CD4-positive, alpha-beta T cell treated with Interleukin-6 for 4 hours (primary cell): Measurements from ENCODE around the gene ZCCHC3.
"Not testable (repeated sequence)": the region's sequence is repeated elsewhere in the genome, so short reads cannot be mapped to it uniquely, and the experiment has no call there.

Experiments used
- DNase-seq: peaks from one replicate; pipeline ENCODE4 v3.0.0-alpha.2; 2020; ENCODE audit warnings: mixed read lengths

Gene ZCCHC3

GRCh38 chr20:297098-297924 lies at the start of gene ZCCHC3:
Gene ZCCHC3 (plus strand): TSS chr20:297570. CDS start chr20:297587, 17 bp downstream.
- peak; percentile 89 for DNase-seq

- DNase-seq, result no peak
Measured at GRCh38 chr20:251354-251753, 46.0 kb upstream of the ZCCHC3 start.

- DNase-seq, result no peak
Measured at GRCh38 chr20:252801-253200, 44.6 kb upstream of the ZCCHC3 start.

GRCh38 chr20:253447-253846 lies 43.9 kb upstream of the ZCCHC3 start:
- DNase-seq, result not testable (repeated sequence)

GRCh38 chr20:257419-257818 lies 40.0 kb upstream of the ZCCHC3 start, which contains the start of gene DEFB132:
Gene DEFB132 (plus strand): TSS chr20:257724. CDS start chr20:257779, 55 bp downstream.
- no peak for DNase-seq

GRCh38 chr20:258269-258858 lies 39.0 kb upstream of the ZCCHC3 start:
- DNase-seq, result no peak

- peak; percentile 28 for DNase-seq
Measured at GRCh38 chr20:258963-259362, 38.4 kb upstream of the ZCCHC3 start.

GRCh38 chr20:259981-260380 lies 37.4 kb upstream of the ZCCHC3 start:
- DNase-seq, result no peak

GRCh38 chr20:263701-264100 lies 33.7 kb upstream of the ZCCHC3 start:
- no peak for DNase-seq

GRCh38 chr20:266596-267562 lies 30.5 kb upstream of the ZCCHC3 start:
- DNase-seq, result peak; percentile 92

GRCh38 chr20:270517-270916 lies 26.9 kb upstream of the ZCCHC3 start:
- DNase-seq, result no peak

- no peak for DNase-seq
Measured at GRCh38 chr20:271069-271468, 26.3 kb upstream of the ZCCHC3 start.

- DNase-seq, result no peak
Measured at GRCh38 chr20:271528-271927, 25.8 kb upstream of the ZCCHC3 start.

- no peak for DNase-seq
Measured at GRCh38 chr20:272718-273117, 24.7 kb upstream of the ZCCHC3 start.

GRCh38 chr20:273884-274283 lies 23.5 kb upstream of the ZCCHC3 start:
- no peak for DNase-seq

GRCh38 chr20:275791-276190 lies 21.6 kb upstream of the ZCCHC3 start:
- no peak for DNase-seq

- no peak for DNase-seq
Measured at GRCh38 chr20:276620-277495, 20.5 kb upstream of the ZCCHC3 start.

- no peak for DNase-seq
Measured at GRCh38 chr20:277496-277781, 19.9 kb upstream of the ZCCHC3 start.

- DNase-seq, result no peak
Measured at GRCh38 chr20:278181-278580, 19.2 kb upstream of the ZCCHC3 start.

- no peak for DNase-seq
Measured at GRCh38 chr20:278607-279571, 18.5 kb upstream of the ZCCHC3 start.

GRCh38 chr20:284172-284571 lies 13.2 kb upstream of the ZCCHC3 start:
- DNase-seq, result no peak
